Measurements from ENCODE around the gene GRPEL2. TPM values are rescaled to one million over a fixed set of nuclear protein-coding genes. Genes with fewer than 3 reads are reported as not detected.

Gene GRPEL2, protein sequence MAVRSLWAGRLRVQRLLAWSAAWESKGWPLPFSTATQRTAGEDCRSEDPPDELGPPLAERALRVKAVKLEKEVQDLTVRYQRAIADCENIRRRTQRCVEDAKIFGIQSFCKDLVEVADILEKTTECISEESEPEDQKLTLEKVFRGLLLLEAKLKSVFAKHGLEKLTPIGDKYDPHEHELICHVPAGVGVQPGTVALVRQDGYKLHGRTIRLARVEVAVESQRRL
- total RNA-seq = 9.5 and 9.7 TPM in 2 replicates

GRCh38 chr5:149345147-149345891 is at the start of gene GRPEL2:
Gene GRPEL2, plus strand, starts transcription at chr5:149345499. Its CDS starts 41 bp downstream, at chr5:149345540.

GRCh38 chr5:149357370-149358293 is 12.3 kb downstream of the GRPEL2 start, which contains the start of gene PCYOX1L:
Gene PCYOX1L, plus strand, starts transcription at chr5:149358046. Its CDS starts 23 bp downstream, at chr5:149358069.

DNA sequence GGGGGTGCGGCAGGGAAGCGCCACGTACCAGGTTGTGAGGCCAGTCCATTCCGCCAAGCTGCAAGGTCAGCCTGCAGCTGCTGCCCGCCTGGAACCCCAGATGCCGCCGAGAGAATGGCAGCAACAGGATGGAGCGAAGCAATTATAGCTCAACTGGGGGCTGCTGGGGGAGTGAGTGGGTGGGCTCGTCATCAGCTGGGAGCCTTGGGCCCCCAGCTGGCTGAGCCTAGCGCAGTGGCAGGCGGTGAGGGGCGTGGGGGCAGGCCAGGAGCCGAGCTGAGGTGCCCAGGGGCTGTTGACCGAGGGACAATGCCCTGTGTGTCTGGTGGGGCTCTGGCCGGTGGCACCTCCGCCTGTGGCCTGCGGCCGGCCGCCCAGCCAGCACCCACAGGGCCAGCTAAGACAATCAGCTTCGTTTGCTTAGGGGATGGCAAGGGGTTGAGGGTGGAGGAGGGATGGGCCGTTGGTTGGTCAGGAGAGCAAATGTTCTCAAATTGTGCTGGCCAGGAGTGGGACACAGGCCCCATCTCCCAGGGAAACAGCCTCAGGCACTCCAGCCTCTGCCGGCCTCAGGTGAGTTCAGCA is 34.0 kb downstream of the GRPEL2 start, which contains the start of gene IL17B:
Gene IL17B (minus strand): TSS at position 116 of the 585 bp plus-strand sequence. CDS start 67 bp downstream, at position 49.

Other genes starting within 250 kb of the GRPEL2 start
- 23.6 and 24.9 TPM in 2 replicates for gene ABLIM3, start 204.0 kb upstream of the GRPEL2 start, total RNA-seq
- gene AFAP1L1, start 73.6 kb upstream of the GRPEL2 start, total RNA-seq = 1.3 and 1.9 TPM in 2 replicates
- 3.7 and 5.4 TPM in 2 replicates for gene PCYOX1L, start 12.5 kb downstream of the GRPEL2 start, total RNA-seq
- not detected in 2 replicates for gene IL17B, start 33.8 kb downstream of the GRPEL2 start, total RNA-seq
- 408 and 579 TPM in 2 replicates for gene CSNK1A1, start 205.9 kb downstream of the GRPEL2 start, total RNA-seq
- 1.3 and 1.8 TPM in 2 replicates for gene ARHGEF37, start 236.0 kb downstream of the GRPEL2 start, total RNA-seq

All from bronchial smooth muscle cell (primary cell).